ENCODE measurements around the gene GPX4. TPM values are rescaled to one million over a fixed set of nuclear protein-coding genes. Genes with fewer than 3 reads are reported as not detected.

The GPX4 gene
- total and polyA plus RNA-seq, 2 of the 13 experiments (the other 11 are each of a cell fraction or from before 2014, with no cell fraction given): 535 to 613 TPM

DNA sequence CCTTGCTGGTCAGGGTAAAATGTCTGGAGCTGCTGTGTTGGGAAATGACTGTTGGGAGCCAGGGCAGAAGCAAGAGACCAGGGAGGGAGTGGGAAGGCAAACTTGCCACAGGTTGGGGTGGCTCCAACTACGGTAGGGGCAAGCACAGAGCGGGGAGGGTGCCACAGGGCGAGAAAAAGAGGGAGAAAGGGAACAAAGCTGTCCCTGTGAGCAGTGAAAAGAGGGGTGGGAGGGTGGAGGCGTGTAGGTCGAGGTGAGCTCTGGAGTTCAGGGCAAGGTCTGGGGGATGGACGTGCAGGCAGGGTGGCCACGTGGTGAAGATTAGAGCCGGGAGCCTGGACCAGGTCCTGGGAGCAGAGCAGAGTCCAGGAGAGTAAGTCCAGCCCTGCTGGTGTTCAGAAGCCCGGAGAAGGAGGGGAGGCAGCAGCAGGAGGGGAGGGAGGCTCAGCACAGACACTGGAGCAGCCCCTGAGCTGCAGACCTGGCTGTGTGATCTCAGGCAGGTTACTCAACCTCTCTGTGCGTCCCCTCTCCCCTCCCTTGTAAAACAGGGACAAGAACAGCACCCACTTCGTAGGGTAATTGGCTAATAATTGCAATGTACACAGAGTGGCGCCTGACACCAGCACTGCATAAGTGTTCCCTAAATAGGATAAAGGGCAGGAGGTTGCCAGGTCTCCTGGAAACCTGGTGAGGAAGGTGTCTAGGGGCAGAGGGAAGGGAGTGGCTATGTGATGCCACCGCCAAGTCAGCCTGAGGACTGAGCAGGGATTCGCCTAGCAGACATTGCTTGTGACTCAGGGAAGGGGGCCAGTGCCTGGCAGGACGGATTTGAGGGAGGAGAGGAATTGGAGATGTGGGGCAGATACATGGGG lies 5.4 kb upstream of the GPX4 start (continued):
- TF ChIP-seq ZIK1 (CRISPR knock-in tag; IDR thresholded peaks at IDR 0.05; ENCODE audit: borderline replicate concordance, low read depth) (0 out of 2 replicates have a peak, but pooled peaks have one; percentile 34), ZNF773 (CRISPR knock-in tag; IDR thresholded peaks at IDR 0.05; ENCODE audit: borderline replicate concordance) (no peak), ZBTB43 (CRISPR knock-in tag; conservative IDR thresholded peaks at IDR 0.05) (no peak; the same call in 1 of the 2 replicates), ZNF891 (CRISPR knock-in tag; IDR thresholded peaks at IDR 0.05) (no peak; the same call in 1 of the 2 replicates), ZNF670 (CRISPR knock-in tag; IDR thresholded peaks at IDR 0.05; ENCODE audit: borderline replicate concordance) (no peak), IKZF1 (IDR thresholded peaks at IDR 0.05) (no peak), SKI (IDR thresholded peaks at IDR 0.05; ENCODE audit: partially characterized antibody) (no peak), ZNF234 (CRISPR knock-in tag; conservative IDR thresholded peaks at IDR 0.05) (no peak), MAZ (IDR thresholded peaks at IDR 0.05; ENCODE audit: borderline replicate concordance, low read depth, low read length) (peak; percentile 76), MAZ (CRISPR knock-in tag; IDR thresholded peaks at IDR 0.05; ENCODE audit: low read depth) (peak; percentile 80; the same call in 1 of the 2 replicates), ZNF792 (CRISPR knock-in tag; IDR thresholded peaks at IDR 0.05) (no peak), HNRNPH1 (optimal IDR thresholded peaks at IDR 0.05; ENCODE audit: low read depth, low read length) (peak; percentile 27), MAF1 (CRISPR knock-in tag; IDR thresholded peaks at IDR 0.05; ENCODE audit: borderline replicate concordance) (no peak)
- TF ChIP-seq, protein P1, sequence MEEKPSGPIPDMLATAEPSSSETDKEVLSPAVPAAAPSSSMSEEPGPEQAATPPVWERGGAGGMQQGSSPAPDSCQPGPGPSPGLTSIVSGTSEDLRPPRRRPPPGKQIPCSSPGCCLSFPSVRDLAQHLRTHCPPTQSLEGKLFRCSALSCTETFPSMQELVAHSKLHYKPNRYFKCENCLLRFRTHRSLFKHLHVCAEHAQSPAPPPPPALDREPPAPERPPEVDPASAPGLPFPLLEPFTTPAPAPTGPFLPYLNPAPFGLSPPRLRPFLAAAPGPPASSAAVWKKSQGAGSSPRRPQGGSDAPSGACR (CRISPR knock-in tag; IDR thresholded peaks at IDR 0.05): peak; percentile 90; the same call in 1 of the 2 replicates
- TF ChIP-seq, protein P2, sequence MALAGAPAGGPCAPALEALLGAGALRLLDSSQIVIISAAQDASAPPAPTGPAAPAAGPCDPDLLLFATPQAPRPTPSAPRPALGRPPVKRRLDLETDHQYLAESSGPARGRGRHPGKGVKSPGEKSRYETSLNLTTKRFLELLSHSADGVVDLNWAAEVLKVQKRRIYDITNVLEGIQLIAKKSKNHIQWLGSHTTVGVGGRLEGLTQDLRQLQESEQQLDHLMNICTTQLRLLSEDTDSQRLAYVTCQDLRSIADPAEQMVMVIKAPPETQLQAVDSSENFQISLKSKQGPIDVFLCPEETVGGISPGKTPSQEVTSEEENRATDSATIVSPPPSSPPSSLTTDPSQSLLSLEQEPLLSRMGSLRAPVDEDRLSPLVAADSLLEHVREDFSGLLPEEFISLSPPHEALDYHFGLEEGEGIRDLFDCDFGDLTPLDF (CRISPR knock-in tag; IDR thresholded peaks at IDR 0.05): no peak
- TF ChIP-seq, protein P3, sequence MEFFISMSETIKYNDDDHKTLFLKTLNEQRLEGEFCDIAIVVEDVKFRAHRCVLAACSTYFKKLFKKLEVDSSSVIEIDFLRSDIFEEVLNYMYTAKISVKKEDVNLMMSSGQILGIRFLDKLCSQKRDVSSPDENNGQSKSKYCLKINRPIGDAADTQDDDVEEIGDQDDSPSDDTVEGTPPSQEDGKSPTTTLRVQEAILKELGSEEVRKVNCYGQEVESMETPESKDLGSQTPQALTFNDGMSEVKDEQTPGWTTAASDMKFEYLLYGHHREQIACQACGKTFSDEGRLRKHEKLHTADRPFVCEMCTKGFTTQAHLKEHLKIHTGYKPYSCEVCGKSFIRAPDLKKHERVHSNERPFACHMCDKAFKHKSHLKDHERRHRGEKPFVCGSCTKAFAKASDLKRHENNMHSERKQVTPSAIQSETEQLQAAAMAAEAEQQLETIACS (CRISPR knock-in tag; IDR thresholded peaks at IDR 0.05): no peak
- TF ChIP-seq, protein P4, sequence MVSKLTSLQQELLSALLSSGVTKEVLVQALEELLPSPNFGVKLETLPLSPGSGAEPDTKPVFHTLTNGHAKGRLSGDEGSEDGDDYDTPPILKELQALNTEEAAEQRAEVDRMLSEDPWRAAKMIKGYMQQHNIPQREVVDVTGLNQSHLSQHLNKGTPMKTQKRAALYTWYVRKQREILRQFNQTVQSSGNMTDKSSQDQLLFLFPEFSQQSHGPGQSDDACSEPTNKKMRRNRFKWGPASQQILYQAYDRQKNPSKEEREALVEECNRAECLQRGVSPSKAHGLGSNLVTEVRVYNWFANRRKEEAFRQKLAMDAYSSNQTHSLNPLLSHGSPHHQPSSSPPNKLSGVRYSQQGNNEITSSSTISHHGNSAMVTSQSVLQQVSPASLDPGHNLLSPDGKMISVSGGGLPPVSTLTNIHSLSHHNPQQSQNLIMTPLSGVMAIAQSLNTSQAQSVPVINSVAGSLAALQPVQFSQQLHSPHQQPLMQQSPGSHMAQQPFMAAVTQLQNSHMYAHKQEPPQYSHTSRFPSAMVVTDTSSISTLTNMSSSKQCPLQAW (CRISPR knock-in tag; IDR thresholded peaks at IDR 0.05): no peak; the same call in 1 of the 2 replicates
- TF ChIP-seq, protein P5, sequence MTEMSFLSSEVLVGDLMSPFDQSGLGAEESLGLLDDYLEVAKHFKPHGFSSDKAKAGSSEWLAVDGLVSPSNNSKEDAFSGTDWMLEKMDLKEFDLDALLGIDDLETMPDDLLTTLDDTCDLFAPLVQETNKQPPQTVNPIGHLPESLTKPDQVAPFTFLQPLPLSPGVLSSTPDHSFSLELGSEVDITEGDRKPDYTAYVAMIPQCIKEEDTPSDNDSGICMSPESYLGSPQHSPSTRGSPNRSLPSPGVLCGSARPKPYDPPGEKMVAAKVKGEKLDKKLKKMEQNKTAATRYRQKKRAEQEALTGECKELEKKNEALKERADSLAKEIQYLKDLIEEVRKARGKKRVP (CRISPR knock-in tag; IDR thresholded peaks at IDR 0.05): no peak; a peak in 1 of 4 replicates
- TF ChIP-seq, protein P6, sequence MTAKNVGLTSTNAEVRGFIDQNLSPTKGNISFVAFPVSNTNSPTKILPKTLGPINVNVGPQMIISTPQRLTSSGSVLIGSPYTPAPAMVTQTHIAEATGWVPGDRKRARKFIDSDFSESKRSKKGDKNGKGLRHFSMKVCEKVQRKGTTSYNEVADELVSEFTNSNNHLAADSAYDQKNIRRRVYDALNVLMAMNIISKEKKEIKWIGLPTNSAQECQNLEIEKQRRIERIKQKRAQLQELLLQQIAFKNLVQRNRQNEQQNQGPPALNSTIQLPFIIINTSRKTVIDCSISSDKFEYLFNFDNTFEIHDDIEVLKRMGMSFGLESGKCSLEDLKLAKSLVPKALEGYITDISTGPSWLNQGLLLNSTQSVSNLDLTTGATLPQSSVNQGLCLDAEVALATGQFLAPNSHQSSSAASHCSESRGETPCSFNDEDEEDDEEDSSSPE (CRISPR knock-in tag; IDR thresholded peaks at IDR 0.05): no peak
